DND-41 (cell line): ENCODE measurements around the gene BACH1.

ENCODE experiments used
- ATAC-seq: fragments of 200-7000 bp; cut with Tn5 transposase; 3 replicates; pipeline ENCODE4 v1.9.1; 2021; ENCODE audit warnings: low read depth; ENCODE audit not compliant: insufficient read depth
- DNase-seq: peaks from one replicate; pipeline ENCODE4 v3.0.0-alpha.2; 2020
- H2AFZ ChIP-seq: 2 replicates; pipeline ENCODE4 v1.6.0; 2012; ENCODE audit warnings: low read depth, low read length
- H3K27ac ChIP-seq: 2 replicates; pipeline ENCODE4 v1.5.1; 2012; ENCODE audit warnings: low read length, inconsistent platforms
- H3K27me3 ChIP-seq: fragments of 200-600 bp; sonication (generic); 2 replicates; pipeline ENCODE4 v1.6.0; 2012; ENCODE audit warnings: low read length, mild to moderate bottlenecking, inconsistent platforms; ENCODE audit not compliant: insufficient read depth, poor library complexity
- H3K36me3 ChIP-seq: 2 replicates; pipeline ENCODE4 v1.5.1; 2012; ENCODE audit warnings: low read length, inconsistent platforms; ENCODE audit not compliant: insufficient read depth
- H3K4me1 ChIP-seq: 2 replicates; pipeline ENCODE4 v1.5.1; 2012; ENCODE audit warnings: mild to moderate bottlenecking, low read length; ENCODE audit not compliant: insufficient read depth
- H3K4me2 ChIP-seq: 2 replicates; pipeline ENCODE4 v1.6.0; 2012; ENCODE audit warnings: mild to moderate bottlenecking, moderate library complexity, low read length, inconsistent platforms; ENCODE audit not compliant: insufficient read depth
- H3K4me3 ChIP-seq, 2 experiments: fragments of 200-600 bp in 1 of 2; shearing (Covaris generic) in 1 of 2; 2 replicates each; pipeline ENCODE4 v1.5.1; 2012 to 2016; ENCODE audit warnings: inconsistent platforms in 2 of 2, low read length in 2 of 2, mild to moderate bottlenecking in 2 of 2, low read depth in 1 of 2, moderate library complexity in 1 of 2
- H3K79me2 ChIP-seq: 2 replicates; pipeline ENCODE4 v1.6.0; 2012; ENCODE audit warnings: low read length, inconsistent platforms; ENCODE audit not compliant: insufficient read depth
- H3K9ac ChIP-seq: 2 replicates; pipeline ENCODE4 v1.6.0; 2012; ENCODE audit warnings: low read depth, mild to moderate bottlenecking, inconsistent platforms, low read length, moderate library complexity
- H3K9me3 ChIP-seq: 2 replicates; pipeline ENCODE4 v1.5.1; 2012; ENCODE audit warnings: low read length, moderate library complexity, mild to moderate bottlenecking, inconsistent platforms; ENCODE audit not compliant: insufficient read depth, severe bottlenecking
- H4K20me1 ChIP-seq: 2 replicates; pipeline ENCODE4 v1.6.0; 2012; ENCODE audit warnings: low read length; ENCODE audit not compliant: insufficient read depth
- EZH2 ChIP-seq: IDR thresholded peaks from 3 replicates; pipeline ENCODE4 v1.6.1; 2012; ENCODE audit warnings: borderline replicate concordance, low read depth, mild to moderate bottlenecking, moderate library complexity, low read length, inconsistent platforms; ENCODE audit not compliant: severe bottlenecking
- TF ChIP-seq, protein P1 (sequence below): IDR thresholded peaks from 2 replicates; pipeline ENCODE4 v1.5.1; 2012; ENCODE audit warnings: borderline replicate concordance, low read length, moderate library complexity, mild to moderate bottlenecking; ENCODE audit not compliant: poor library complexity, severe bottlenecking; ENCODE audit errors: extremely low read depth

Gene BACH1

GRCh38 chr21:29340228-29340627 lies 41.5 kb downstream of the BACH1 start:
- H3K79me2 ChIP-seq: peaks cover 55% of the 10 kb centered on the region
- no peak overlapping the region for H3K4me2 ChIP-seq
- H4K20me1 ChIP-seq: peaks cover 8% of the 10 kb centered on the region; the same call in 1 of the 2 replicates
- H3K4me1 ChIP-seq: no peaks in the 10 kb centered on the region
- ATAC-seq (no peak), DNase-seq (no peak)
- H3K4me3 ChIP-seq: no peak overlapping the region
- H3K27ac ChIP-seq: no peak overlapping the region
- TF ChIP-seq EZH2: no peak
- TF ChIP-seq, protein P1, sequence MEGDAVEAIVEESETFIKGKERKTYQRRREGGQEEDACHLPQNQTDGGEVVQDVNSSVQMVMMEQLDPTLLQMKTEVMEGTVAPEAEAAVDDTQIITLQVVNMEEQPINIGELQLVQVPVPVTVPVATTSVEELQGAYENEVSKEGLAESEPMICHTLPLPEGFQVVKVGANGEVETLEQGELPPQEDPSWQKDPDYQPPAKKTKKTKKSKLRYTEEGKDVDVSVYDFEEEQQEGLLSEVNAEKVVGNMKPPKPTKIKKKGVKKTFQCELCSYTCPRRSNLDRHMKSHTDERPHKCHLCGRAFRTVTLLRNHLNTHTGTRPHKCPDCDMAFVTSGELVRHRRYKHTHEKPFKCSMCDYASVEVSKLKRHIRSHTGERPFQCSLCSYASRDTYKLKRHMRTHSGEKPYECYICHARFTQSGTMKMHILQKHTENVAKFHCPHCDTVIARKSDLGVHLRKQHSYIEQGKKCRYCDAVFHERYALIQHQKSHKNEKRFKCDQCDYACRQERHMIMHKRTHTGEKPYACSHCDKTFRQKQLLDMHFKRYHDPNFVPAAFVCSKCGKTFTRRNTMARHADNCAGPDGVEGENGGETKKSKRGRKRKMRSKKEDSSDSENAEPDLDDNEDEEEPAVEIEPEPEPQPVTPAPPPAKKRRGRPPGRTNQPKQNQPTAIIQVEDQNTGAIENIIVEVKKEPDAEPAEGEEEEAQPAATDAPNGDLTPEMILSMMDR: no peak
- no peaks in the 10 kb centered on the region for H3K27me3 ChIP-seq
- no peaks in the 10 kb centered on the region for H3K9me3 ChIP-seq
- H3K36me3 ChIP-seq: peaks cover 47% of the 10 kb centered on the region
- H2AFZ ChIP-seq: no peak overlapping the region
- no peak overlapping the region for H3K9ac ChIP-seq

DNA sequence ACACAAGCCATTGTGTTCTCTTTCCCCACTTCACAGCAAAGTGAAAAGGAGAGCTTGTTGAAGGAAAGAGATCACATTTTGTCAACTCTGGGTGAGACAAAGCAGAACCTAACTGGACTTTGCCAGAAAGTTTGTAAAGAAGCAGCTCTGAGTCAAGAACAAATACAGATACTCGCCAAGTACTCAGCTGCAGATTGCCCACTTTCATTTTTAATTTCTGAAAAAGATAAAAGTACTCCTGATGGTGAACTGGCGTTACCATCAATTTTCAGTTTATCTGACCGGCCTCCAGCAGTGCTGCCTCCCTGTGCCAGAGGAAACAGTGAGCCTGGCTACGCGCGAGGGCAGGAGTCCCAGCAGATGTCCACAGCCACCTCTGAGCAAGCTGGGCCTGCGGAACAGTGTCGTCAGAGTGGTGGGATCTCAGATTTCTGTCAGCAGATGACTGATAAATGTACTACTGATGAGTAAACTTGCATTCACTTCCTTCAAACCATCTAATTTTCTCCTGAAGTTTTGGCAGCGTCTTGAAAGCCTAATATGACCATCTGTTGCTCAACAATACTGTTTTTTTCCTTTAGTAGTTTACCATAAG lies 43.7 kb downstream of the BACH1 start:
- no peak for DNase-seq

DNA sequence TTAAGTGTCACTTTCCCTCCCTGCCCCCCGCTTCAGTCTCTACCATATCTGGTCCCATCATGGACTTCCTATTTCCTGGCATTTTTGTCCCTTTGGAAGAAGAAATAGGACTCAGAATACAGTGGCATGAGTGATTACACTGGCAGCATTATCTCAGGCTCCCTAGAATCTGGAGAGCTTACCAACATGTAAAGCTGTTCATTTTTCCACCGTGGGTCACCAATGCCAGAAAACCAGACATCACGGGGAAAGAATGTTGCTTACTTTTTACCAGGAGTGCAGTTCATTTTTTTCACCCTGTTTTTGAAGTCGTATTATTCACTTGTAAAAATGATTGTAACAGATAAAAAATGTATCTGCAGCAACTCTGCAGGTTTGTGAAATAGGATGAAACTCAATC lies 44.8 kb downstream of the BACH1 start:
- H3K9ac ChIP-seq: no peak overlapping the region
- peaks cover 3% of the 10 kb centered on the region; the same call in 1 of the 2 replicates for H4K20me1 ChIP-seq
- no peak overlapping the region for H3K27ac ChIP-seq
- no peaks in the 10 kb centered on the region for H3K4me1 ChIP-seq
- H2AFZ ChIP-seq: no peak overlapping the region
- ATAC-seq (no peak), DNase-seq (no peak)
- no peak overlapping the region for H3K4me3 ChIP-seq
- no peaks in the 10 kb centered on the region for H3K9me3 ChIP-seq
- H3K36me3 ChIP-seq: peaks cover 38% of the 10 kb centered on the region
- peaks cover 33% of the 10 kb centered on the region for H3K79me2 ChIP-seq
- TF ChIP-seq EZH2: no peak
- TF ChIP-seq, protein P1: no peak
- no peaks in the 10 kb centered on the region for H3K27me3 ChIP-seq
- no peak overlapping the region for H3K4me2 ChIP-seq

More for the DNA sequence above, 43.7 kb downstream of the BACH1 start:
- no peak for TF ChIP-seq EZH2
- TF ChIP-seq, protein P1: no peak
- H3K4me2 ChIP-seq: no peak overlapping the region
- no peak for ATAC-seq
- H3K27ac ChIP-seq: no peak overlapping the region
- H3K36me3 ChIP-seq: peaks cover 42% of the 10 kb centered on the region
- no peaks in the 10 kb centered on the region for H3K27me3 ChIP-seq
- H3K79me2 ChIP-seq: peaks cover 36% of the 10 kb centered on the region
- H3K9me3 ChIP-seq: no peaks in the 10 kb centered on the region
- H3K9ac ChIP-seq: no peak overlapping the region
- no peak overlapping the region for H2AFZ ChIP-seq
- no peak overlapping the region for H3K4me3 ChIP-seq
- H4K20me1 ChIP-seq: peaks cover 2% of the 10 kb centered on the region; the same call in 1 of the 2 replicates
- no peaks in the 10 kb centered on the region for H3K4me1 ChIP-seq
